HL-60 (cell line): ENCODE measurements around the gene DAAM2.

ENCODE experiments used
- GABPA ChIP-seq: IDR thresholded peaks from 2 replicates; pipeline ENCODE4 v1.6.1; 2012; ENCODE audit warnings: low read depth
- TF ChIP-seq, protein P1 (sequence below): IDR thresholded peaks from one replicate; pipeline ENCODE4 v1.5.1; 2011; ENCODE audit warnings: low read length, control low read depth, inconsistent platforms; ENCODE audit not compliant: insufficient read depth

DNA sequence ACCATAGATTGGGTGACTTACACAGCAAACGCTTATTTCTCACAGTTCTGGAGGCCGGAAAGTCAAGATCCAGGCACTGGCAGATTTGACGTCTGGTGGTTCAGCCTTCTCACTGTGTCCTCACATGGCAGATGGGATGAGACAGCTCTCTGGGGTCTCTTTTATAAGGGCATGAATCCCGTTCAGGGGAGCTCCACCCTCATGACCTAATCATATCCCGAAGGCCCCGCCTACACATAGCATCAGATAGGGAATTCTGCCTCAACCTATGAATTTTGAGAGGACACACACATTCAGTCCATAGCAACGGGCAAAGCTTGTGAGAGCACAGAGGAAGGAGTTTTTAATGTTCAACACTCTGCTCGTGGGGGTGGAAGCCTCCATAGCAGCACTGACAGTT, 27.5 kb downstream of the DAAM2 start:
- TF ChIP-seq, protein P1, sequence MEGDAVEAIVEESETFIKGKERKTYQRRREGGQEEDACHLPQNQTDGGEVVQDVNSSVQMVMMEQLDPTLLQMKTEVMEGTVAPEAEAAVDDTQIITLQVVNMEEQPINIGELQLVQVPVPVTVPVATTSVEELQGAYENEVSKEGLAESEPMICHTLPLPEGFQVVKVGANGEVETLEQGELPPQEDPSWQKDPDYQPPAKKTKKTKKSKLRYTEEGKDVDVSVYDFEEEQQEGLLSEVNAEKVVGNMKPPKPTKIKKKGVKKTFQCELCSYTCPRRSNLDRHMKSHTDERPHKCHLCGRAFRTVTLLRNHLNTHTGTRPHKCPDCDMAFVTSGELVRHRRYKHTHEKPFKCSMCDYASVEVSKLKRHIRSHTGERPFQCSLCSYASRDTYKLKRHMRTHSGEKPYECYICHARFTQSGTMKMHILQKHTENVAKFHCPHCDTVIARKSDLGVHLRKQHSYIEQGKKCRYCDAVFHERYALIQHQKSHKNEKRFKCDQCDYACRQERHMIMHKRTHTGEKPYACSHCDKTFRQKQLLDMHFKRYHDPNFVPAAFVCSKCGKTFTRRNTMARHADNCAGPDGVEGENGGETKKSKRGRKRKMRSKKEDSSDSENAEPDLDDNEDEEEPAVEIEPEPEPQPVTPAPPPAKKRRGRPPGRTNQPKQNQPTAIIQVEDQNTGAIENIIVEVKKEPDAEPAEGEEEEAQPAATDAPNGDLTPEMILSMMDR: no peak
- TF ChIP-seq GABPA: no peak
